ENCODE data around the gene PTAFR.

PTAFR gene

GRCh38 chr1:28199328-28200233 lies 23.1 kb upstream of the PTAFR start:
- TF ChIP-seq ZFX (IDR thresholded peaks at IDR 0.05; ENCODE audit: borderline replicate concordance) = no peak
- TF ChIP-seq CTCF (IDR thresholded peaks at IDR 0.05) = no peak
- H3K27ac ChIP-seq = no peak overlapping the region

GRCh38 chr1:28197682-28198415 lies 21.4 kb upstream of the PTAFR start:
- TF ChIP-seq ZFX (IDR thresholded peaks at IDR 0.05; ENCODE audit: borderline replicate concordance) = no peak
- TF ChIP-seq CTCF (IDR thresholded peaks at IDR 0.05) = no peak
- H3K27ac ChIP-seq = no peak overlapping the region

GRCh38 chr1:28196330-28196729 lies 19.8 kb upstream of the PTAFR start:
- no peak overlapping the region for H3K27ac ChIP-seq
- TF ChIP-seq ZFX (IDR thresholded peaks at IDR 0.05; ENCODE audit: borderline replicate concordance) (no peak), CTCF (IDR thresholded peaks at IDR 0.05) (no peak)

GRCh38 chr1:28195780-28196179 lies 19.3 kb upstream of the PTAFR start:
- H3K27ac ChIP-seq = no peak overlapping the region
- TF ChIP-seq CTCF (IDR thresholded peaks at IDR 0.05) = no peak

GRCh38 chr1:28194326-28195035 lies 18.0 kb upstream of the PTAFR start:
- TF ChIP-seq ZFX (IDR thresholded peaks at IDR 0.05; ENCODE audit: borderline replicate concordance) = no peak
- no peak overlapping the region for H3K27ac ChIP-seq

GRCh38 chr1:28193701-28194161 lies 17.2 kb upstream of the PTAFR start:
- H3K27ac ChIP-seq = no peak overlapping the region
- no peak for TF ChIP-seq ZFX (IDR thresholded peaks at IDR 0.05; ENCODE audit: borderline replicate concordance)
- no peak for TF ChIP-seq CTCF (IDR thresholded peaks at IDR 0.05)

GRCh38 chr1:28190996-28191645 lies 14.6 kb upstream of the PTAFR start:
- TF ChIP-seq ZFX (IDR thresholded peaks at IDR 0.05; ENCODE audit: borderline replicate concordance) (no peak), CTCF (IDR thresholded peaks at IDR 0.05) (no peak)
- H3K27ac ChIP-seq = no peak overlapping the region

All from 22Rv1 (cell line).